B cell (primary cell): ENCODE measurements around the gene ZNF22. TPM values are rescaled to one million over a fixed set of nuclear protein-coding genes. Genes with fewer than 3 reads are reported as not detected.

ENCODE experiments used
- ATAC-seq: fragments of 200-7000 bp; cut with Tn5 transposase; one replicate; pipeline ENCODE4 v1.10.0; 2021; ENCODE audit warnings: low read depth, mild to moderate bottlenecking, moderate number of reproducible peaks, moderate library complexity
- CTCF ChIA-PET: fragments of 350-600 bp; sonication (Branson Sonifier 250); formaldehyde crosslinking; loops from one replicate; lab custom pipeline; 2021; ENCODE audit warnings: antibody characterized with exemption, inconsistent platforms; lab: Charles Lee
- POLR2A ChIA-PET: fragments of 350-600 bp; sonication (Branson Sonifier 250); formaldehyde crosslinking; loops from one replicate; lab custom pipeline; 2021; ENCODE audit warnings: antibody characterized with exemption; lab: Charles Lee
- DNase-seq: peaks from one replicate; pipeline ENCODE4 v3.0.0; 2013
- H2AFZ ChIP-seq: 2 replicates; pipeline ENCODE4 v1.6.1; 2012; ENCODE audit warnings: mild to moderate bottlenecking, low read depth, low read length; ENCODE audit not compliant: insufficient read depth, poor library complexity, severe bottlenecking
- H3K27ac ChIP-seq, 2 donors: 1 replicate in 1 of 2; 2 replicates in 1 of 2; pipeline ENCODE4 v1.5.1; 2012 to 2013; ENCODE audit warnings: low read length in 2 of 2, mild to moderate bottlenecking in 2 of 2, moderate library complexity in 1 of 2
- H3K27me3 ChIP-seq, 4 experiments: fragments of 200-600 bp in 1 of 4; sonication (generic) in 1 of 4; replicated peaks in 1 of 4; 1 replicate in 2 of 4; 2 replicates in 2 of 4; pipeline versions ENCODE4 v1.6.1 to v1.7.0; 2013 to 2016; ENCODE audit warnings: low read length in 3 of 4, mild to moderate bottlenecking in 2 of 4, mixed read lengths in 1 of 4, moderate library complexity in 1 of 4; ENCODE audit not compliant: insufficient read depth in 4 of 4, control insufficient read depth in 3 of 4; ENCODE audit errors: control extremely low read depth in 1 of 4
- H3K36me3 ChIP-seq, 2 experiments: replicated peaks in 1 of 2; 1 replicate in 1 of 2; 2 replicates in 1 of 2; pipeline versions ENCODE4 v1.6.1 to v1.7.1; 2013; ENCODE audit warnings: low read length in 1 of 2; ENCODE audit not compliant: insufficient read depth in 2 of 2, control insufficient read depth in 1 of 2; ENCODE audit errors: control extremely low read depth in 1 of 2, extremely low read depth in 1 of 2
- H3K4me1 ChIP-seq, 2 donors: fragments of 200-600 bp in 1 of 2; sonication (generic) in 1 of 2; 1 replicate in 1 of 2; 2 replicates in 1 of 2; pipeline versions ENCODE4 v1.5.1 to v1.6.1; 2013 to 2017; ENCODE audit warnings: low read length in 2 of 2; ENCODE audit not compliant: control insufficient read depth in 2 of 2, insufficient read depth in 2 of 2
- H3K4me2 ChIP-seq: replicated peaks from 2 replicates; pipeline ENCODE3; 2012; ENCODE audit warnings: mild to moderate bottlenecking, low read depth, low read length; ENCODE audit not compliant: poor library complexity, severe bottlenecking
- H3K4me3 ChIP-seq, 5 experiments: fragments of 200-600 bp in 1 of 5; sonication (generic) in 1 of 5; 1 replicate in 3 of 5; 2 replicates in 2 of 5; pipeline versions ENCODE4 v1.5.1 to v1.7.0; 2011 to 2016; ENCODE audit warnings: low read length in 4 of 5, mild to moderate bottlenecking in 4 of 5, low read depth in 2 of 5, control low read depth in 1 of 5, moderate library complexity in 1 of 5; ENCODE audit not compliant: insufficient read depth in 1 of 5; ENCODE audit errors: control extremely low read depth in 1 of 5, extremely low read depth in 1 of 5
- H3K79me2 ChIP-seq: fragments of 200-600 bp; sonication (generic); one replicate; pipeline ENCODE4 v1.6.0; 2016; ENCODE audit warnings: low read length; ENCODE audit not compliant: control insufficient read depth, insufficient read depth
- H3K9ac ChIP-seq: fragments of 200-600 bp; sonication (generic); 2 replicates; pipeline ENCODE4 v1.6.1; 2017; ENCODE audit warnings: mild to moderate bottlenecking, low read length, moderate library complexity
- H3K9me3 ChIP-seq, 3 donors: one replicate each; pipeline versions ENCODE4 v1.6.1 to v1.7.1; 2013; ENCODE audit warnings: low read length in 2 of 3; ENCODE audit not compliant: control insufficient read depth in 2 of 3, insufficient read depth in 1 of 3; ENCODE audit errors: control extremely low read depth in 1 of 3
- H4K20me1 ChIP-seq: 2 replicates; pipeline ENCODE4 v1.6.0; 2012; ENCODE audit warnings: mild to moderate bottlenecking, low read length; ENCODE audit not compliant: insufficient read depth, control insufficient read depth, poor library complexity, severe bottlenecking
- H3K27ac Mint-ChIP-seq: one replicate; pipeline ENCODE4 v1.8.0; 2021; ENCODE audit warnings: mixed read lengths
- H3K27me3 Mint-ChIP-seq: one replicate; pipeline ENCODE4 v1.8.0; 2021; ENCODE audit warnings: mixed read lengths
- H3K4me1 Mint-ChIP-seq: one replicate; pipeline ENCODE4 v1.8.0; 2021; ENCODE audit warnings: mixed read lengths
- H3K4me3 Mint-ChIP-seq: one replicate; pipeline ENCODE4 v1.8.0; 2021; ENCODE audit warnings: mixed read lengths
- H3K9me3 Mint-ChIP-seq: one replicate; pipeline ENCODE4 v1.8.0; 2022; ENCODE audit warnings: mixed read lengths; ENCODE audit not compliant: insufficient read depth
- EZH2 ChIP-seq: IDR thresholded peaks from 2 replicates; pipeline ENCODE4 v1.6.1; 2012; ENCODE audit warnings: borderline replicate concordance, low read depth, mild to moderate bottlenecking, moderate library complexity, low read length; ENCODE audit not compliant: insufficient read depth, poor library complexity, severe bottlenecking
- WGBS: methylation state at CpG from one replicate; pipeline ENCODE4 v1.1.5; 2013; ENCODE audit warnings: missing lambda C conversion rate; ENCODE audit not compliant: insufficient coverage; 5-methylcytosine and 5-hydroxymethylcytosine counted together
- intact Hi-C: fragments of 100-400 bp; cut with micrococcal nuclease; formaldehyde crosslinking; loops from one replicate; pipeline ENCODE4 v1.10.0; 2022
- polyA plus RNA-seq: library from polyadenylated mRNA; depleted of rRNA; stranded (reverse); fragments of >200 nt; gene quantifications from 2 replicates; pipeline ENCODE4 v1.2.3, GENCODE V29; 2012
- total RNA-seq, 2 donors: library from RNA; stranded (reverse); fragments of 120-200 nt in 1 of 2; gene quantifications; 1 replicate in 1 of 2; 2 replicates in 1 of 2; pipeline versions ENCODE4 v1.2.3 to v1.2.4, GENCODE V29; 2013 to 2022
- TF ChIP-seq, protein P1 (sequence below): fragments of 200-600 bp; IDR thresholded peaks from one replicate; pipeline ENCODE4 v1.8.0; 2022; ENCODE audit warnings: antibody characterized with exemption, mild to moderate bottlenecking

The ZNF22 gene
- total and polyA plus RNA-seq, 2 donors (not counting 1 experiment from before 2014, with no cell fraction given): 7.7 to 31.4 TPM

- no peak overlapping the region for H2AFZ ChIP-seq
- no peak overlapping the region for H3K27ac ChIP-seq
- H3K9ac ChIP-seq: no peak overlapping the region
- no peaks in the 10 kb centered on the region for H3K27me3 ChIP-seq
- no peak overlapping the region for H3K4me3 ChIP-seq
- POLR2A ChIA-PET: no interaction called here
- no peak for ATAC-seq
- Mint-ChIP-seq H3K27ac (no peak overlapping the region), H3K4me1 (no peaks in the 10 kb centered on the region), H3K4me3 (no peak overlapping the region), H3K9me3 (no peaks in the 10 kb centered on the region), H3K27me3 (peaks cover 10% of the 10 kb centered on the region)
- H4K20me1 ChIP-seq: no peaks in the 10 kb centered on the region
- no peak for TF ChIP-seq EZH2
- TF ChIP-seq, protein P1, sequence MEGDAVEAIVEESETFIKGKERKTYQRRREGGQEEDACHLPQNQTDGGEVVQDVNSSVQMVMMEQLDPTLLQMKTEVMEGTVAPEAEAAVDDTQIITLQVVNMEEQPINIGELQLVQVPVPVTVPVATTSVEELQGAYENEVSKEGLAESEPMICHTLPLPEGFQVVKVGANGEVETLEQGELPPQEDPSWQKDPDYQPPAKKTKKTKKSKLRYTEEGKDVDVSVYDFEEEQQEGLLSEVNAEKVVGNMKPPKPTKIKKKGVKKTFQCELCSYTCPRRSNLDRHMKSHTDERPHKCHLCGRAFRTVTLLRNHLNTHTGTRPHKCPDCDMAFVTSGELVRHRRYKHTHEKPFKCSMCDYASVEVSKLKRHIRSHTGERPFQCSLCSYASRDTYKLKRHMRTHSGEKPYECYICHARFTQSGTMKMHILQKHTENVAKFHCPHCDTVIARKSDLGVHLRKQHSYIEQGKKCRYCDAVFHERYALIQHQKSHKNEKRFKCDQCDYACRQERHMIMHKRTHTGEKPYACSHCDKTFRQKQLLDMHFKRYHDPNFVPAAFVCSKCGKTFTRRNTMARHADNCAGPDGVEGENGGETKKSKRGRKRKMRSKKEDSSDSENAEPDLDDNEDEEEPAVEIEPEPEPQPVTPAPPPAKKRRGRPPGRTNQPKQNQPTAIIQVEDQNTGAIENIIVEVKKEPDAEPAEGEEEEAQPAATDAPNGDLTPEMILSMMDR: no peak
- H3K36me3 ChIP-seq: no peaks in the 10 kb centered on the region
- no peak for DNase-seq
- no peaks in the 10 kb centered on the region for H3K4me1 ChIP-seq
- WGBS: 94% methylated on average over 9 of the region's 9 CpGs
- no peak overlapping the region for H3K4me2 ChIP-seq
- H3K79me2 ChIP-seq: no peaks in the 10 kb centered on the region
- CTCF ChIA-PET: no interaction called here
- intact Hi-C loops: no loop called here
- no peaks in the 10 kb centered on the region for H3K9me3 ChIP-seq
These were observed 15.5 kb upstream of the ZNF22 start for GRCh38 chr10:44985175-44985681.

DNA sequence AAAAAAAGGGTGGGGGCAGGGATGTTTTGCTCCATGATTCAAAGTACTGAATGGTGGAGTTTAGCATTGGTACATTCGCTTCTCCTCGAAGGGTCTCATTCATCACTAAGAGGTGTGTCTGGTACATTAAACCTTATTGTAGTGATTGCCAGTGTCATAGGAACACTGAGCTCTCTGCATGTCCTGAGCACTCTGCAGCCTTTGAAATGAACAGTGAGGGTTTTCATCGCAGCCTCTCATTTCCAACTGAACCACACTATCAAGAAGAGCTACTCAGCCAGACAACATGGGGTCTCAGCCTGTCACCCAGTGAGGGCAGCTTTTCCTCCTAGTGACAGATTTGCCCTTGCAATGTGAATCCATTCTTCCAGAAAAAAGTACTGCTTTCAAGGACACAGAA, 14.5 kb upstream of the ZNF22 start:
- Histone ChIP-seq H3K36me3 (no peaks in the 10 kb centered on the region), H3K4me2 (no peak overlapping the region), H3K9ac (no peak overlapping the region), H3K4me3 (no peak overlapping the region), H3K9me3 (no peaks in the 10 kb centered on the region), H3K79me2 (no peaks in the 10 kb centered on the region), H4K20me1 (no peaks in the 10 kb centered on the region), H2AFZ (no peak overlapping the region), H3K27me3 (no peaks in the 10 kb centered on the region), H3K4me1 (no peaks in the 10 kb centered on the region), H3K27ac (no peak overlapping the region)
- DNase-seq: no peak
- Mint-ChIP-seq H3K27me3 (peaks cover 10% of the 10 kb centered on the region), H3K27ac (no peak overlapping the region), H3K4me3 (no peak overlapping the region), H3K9me3 (no peaks in the 10 kb centered on the region), H3K4me1 (no peaks in the 10 kb centered on the region)
- POLR2A ChIA-PET: no interaction called here
- WGBS: 86% methylated on average over 1 of the region's 3 CpGs
- CTCF ChIA-PET: no interaction called here
- intact Hi-C loops: no loop called here
- ATAC-seq: no peak
- no peak for TF ChIP-seq EZH2
- TF ChIP-seq, protein P1: no peak
